Stimulated activated naive CD4-positive, alpha-beta T cell treated with Interleukin-2 at 50 U/mL for 16 hours (primary cell): ENCODE results near the gene TLCD2.
A peak's percentile ranks its signal among the peaks of the same experiment; 100 is the strongest.
"Not testable (repeated sequence)": the region's sequence is repeated elsewhere in the genome, so short reads cannot be mapped to it uniquely, and the experiment has no call there.

ENCODE experiments used
- DNase-seq: peaks from one replicate; lab custom pipeline; 2025; lab: John Stamatoyannopoulos, UW

The TLCD2 gene

GRCh38 chr17:1735834-1736347, 25.7 kb upstream of the TLCD2 start:
- DNase-seq: no peak

GRCh38 chr17:1735418-1735817, 25.2 kb upstream of the TLCD2 start:
- no peak for DNase-seq

- DNase-seq: no peak
These were observed 23.6 kb upstream of the TLCD2 start for GRCh38 chr17:1733759-1734158.

- no peak for DNase-seq
These were observed 22.7 kb upstream of the TLCD2 start for GRCh38 chr17:1732833-1733321.

GRCh38 chr17:1732241-1732832, 22.2 kb upstream of the TLCD2 start:
- DNase-seq: no peak

GRCh38 chr17:1731194-1731506, 21.0 kb upstream of the TLCD2 start:
- DNase-seq: no peak

- no peak for DNase-seq
These were observed 20.4 kb upstream of the TLCD2 start for GRCh38 chr17:1730326-1731193.

GRCh38 chr17:1729966-1730325, 19.8 kb upstream of the TLCD2 start:
- DNase-seq: no peak

GRCh38 chr17:1727876-1728630, 17.9 kb upstream of the TLCD2 start:
- no peak for DNase-seq

- no peak for DNase-seq
These were observed 17.1 kb upstream of the TLCD2 start for GRCh38 chr17:1727258-1727789.

- DNase-seq: no peak
These were observed 16.6 kb upstream of the TLCD2 start for GRCh38 chr17:1726626-1727257.

- no peak for DNase-seq
These were observed 15.7 kb upstream of the TLCD2 start for GRCh38 chr17:1725642-1726511.

- no peak for DNase-seq
These were observed 14.9 kb upstream of the TLCD2 start for GRCh38 chr17:1724869-1725641.

GRCh38 chr17:1724351-1724868, 14.2 kb upstream of the TLCD2 start, which contains the start of gene WDR81:
WDR81 (plus strand) TSS chr17:1724704; CDS start chr17:1724960, 256 bp downstream.
- DNase-seq: peak; percentile 82

GRCh38 chr17:1722022-1722421, 11.8 kb upstream of the TLCD2 start:
- not testable (repeated sequence) for DNase-seq

GRCh38 chr17:1720856-1721386, 10.7 kb upstream of the TLCD2 start:
- DNase-seq: peak; percentile 58

- no peak for DNase-seq
These were observed 8.4 kb upstream of the TLCD2 start for GRCh38 chr17:1718362-1719165.

GRCh38 chr17:1716912-1717695, 6.9 kb upstream of the TLCD2 start:
- DNase-seq: peak; percentile 88
